CD4-positive, alpha-beta T cell treated with Interleukin-6 at 100 ng/mL for 8 hours (primary cell): ENCODE data around the gene CMBL.

Source experiments
- DNase-seq: peaks from one replicate; pipeline ENCODE4 v3.0.0-alpha.2; 2020; ENCODE audit warnings: mixed read lengths, low spot score

CMBL gene

GRCh38 chr5:10310066-10310779, 2.5 kb upstream of the CMBL start:
- no peak for DNase-seq

- no peak for DNase-seq
These were observed 1.1 kb upstream of the CMBL start for GRCh38 chr5:10308844-10309243.

GRCh38 chr5:10306806-10307205, 896 bp downstream of the CMBL start:
- DNase-seq = no peak

DNA sequence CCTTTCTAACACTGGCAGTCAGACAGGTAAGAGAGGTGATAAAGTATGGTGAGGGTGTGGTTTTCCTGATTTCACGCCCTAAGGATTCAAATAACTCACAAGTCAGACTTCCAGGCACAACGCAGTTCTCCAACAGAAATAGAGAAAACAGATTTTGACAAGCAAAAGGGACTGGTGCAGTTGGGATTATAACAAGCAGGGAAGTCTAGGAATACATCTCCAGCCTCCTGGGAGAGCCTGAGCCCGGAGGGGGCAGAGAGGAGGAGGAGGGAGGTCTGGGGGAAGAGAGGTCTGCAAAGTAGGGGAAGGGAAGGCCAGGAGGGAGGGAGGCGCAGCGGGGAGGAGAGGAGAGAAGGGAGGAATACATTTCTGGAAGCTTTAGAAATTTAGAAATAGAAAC, 1.6 kb downstream of the CMBL start:
- no peak for DNase-seq

DNA sequence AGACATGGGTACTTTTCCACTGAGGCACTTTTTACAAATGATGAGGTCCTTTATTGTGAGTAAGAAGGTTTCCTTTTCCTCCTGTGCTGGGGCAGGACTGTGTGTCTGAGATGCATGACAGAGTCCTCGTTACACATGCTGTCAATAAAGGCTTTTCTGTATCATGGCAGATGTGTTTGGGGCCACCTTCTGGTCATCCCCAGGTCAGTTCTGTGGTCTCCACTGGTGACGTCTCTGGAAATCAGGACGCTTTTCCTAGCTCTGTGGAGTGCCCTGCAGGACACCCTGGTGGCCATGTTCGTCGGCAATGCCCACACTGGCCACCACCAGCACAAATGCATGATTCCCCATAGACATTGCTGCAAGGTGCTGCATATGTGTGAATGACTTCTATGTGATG, 2.8 kb downstream of the CMBL start:
- no peak for DNase-seq

GRCh38 chr5:10303699-10304170, 4.0 kb downstream of the CMBL start:
- DNase-seq = no peak

DNA sequence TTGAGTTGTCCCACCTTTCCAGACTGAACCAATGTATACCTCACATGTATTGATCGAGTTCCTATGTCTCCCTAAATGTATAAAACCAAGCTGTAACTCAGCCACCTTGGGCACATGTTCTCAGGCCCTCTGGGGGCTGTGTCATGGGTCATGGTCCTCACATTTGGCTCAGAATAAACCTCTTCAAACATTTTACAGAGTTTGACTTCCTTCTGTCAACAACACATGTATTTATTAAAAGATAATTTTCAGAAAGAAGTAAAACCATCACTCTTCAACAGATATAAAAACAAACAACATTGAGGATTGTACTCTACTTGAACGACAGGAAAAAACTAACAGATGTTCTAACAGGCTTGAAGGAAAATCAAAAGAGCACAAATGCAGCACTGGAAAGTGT, 4.5 kb downstream of the CMBL start:
- DNase-seq = no peak

DNA sequence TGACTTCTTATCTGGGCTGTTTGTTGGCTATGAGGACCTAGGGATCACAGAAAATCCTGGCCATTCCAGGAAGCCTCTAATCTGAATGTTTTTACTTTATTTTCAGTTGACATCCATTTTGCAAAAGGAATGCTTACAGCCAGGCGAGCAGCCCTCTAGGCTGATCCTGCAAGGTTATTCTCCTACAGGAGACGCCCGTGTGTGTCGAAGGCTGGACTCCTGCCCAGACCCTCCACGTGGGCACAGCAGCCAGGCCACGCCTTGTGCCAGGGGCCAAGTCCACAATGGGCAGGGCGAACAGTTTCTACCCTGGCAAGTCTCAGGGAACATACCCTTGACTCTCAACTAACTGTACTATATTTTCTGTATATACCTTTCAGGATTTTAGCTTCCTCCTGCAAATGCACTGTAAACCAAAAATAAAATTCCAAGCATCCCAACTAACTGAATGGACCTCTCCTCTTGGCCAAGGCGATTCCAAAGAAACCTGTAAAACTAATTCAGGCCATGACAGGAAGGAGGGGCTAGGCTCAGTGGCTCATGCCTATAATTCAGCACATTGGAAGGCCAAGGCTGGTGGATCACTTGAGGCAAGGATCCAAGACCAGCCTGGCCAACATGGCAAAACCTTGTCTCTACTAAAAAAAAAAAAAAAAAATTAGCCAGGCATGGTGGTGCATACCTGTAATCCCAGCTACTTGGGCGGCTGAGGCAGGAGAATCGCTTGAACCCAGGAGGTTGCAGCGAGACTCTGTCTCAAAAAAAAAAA, 5.7 kb downstream of the CMBL start:
- no peak for DNase-seq

- DNase-seq = no peak
These were observed 6.4 kb downstream of the CMBL start for GRCh38 chr5:10301266-10301665.

GRCh38 chr5:10300246-10300645, 7.5 kb downstream of the CMBL start:
- no peak for DNase-seq

- DNase-seq = no peak
These were observed 10.0 kb downstream of the CMBL start for GRCh38 chr5:10297646-10298204.

DNA sequence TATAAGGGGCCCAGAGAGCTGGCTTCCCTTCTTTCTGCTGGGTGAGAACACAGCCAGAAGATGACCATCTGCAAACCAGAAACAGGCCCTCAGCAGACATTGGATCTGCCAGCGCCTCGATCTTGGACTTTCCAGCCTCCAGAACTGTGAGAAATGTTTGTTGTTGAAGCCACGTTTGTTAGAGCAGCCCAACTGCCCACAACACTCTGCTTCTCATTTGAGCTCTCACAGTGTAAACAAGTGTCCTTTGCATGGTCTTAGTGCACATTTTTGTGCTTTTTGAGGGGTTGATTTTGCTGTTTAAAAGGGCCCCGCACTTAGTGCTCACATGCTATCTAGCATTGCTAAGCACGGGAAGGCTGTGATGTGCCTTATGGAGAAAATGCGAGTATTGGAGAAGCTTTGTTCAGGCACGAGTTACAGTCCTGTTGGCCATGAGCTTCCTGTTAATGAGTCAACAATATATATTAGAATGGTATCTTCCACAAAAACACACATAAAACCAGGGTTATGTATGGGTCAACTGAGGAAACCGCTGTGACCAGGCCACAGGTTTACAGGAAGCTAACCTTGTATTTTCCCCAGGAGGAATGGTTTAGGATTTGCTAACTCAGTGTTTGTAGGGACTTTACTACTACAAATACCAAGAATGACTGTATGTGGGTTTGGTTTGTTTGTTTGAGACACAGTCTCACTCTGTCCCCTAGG, 11.9 kb downstream of the CMBL start:
- no peak for DNase-seq

DNA sequence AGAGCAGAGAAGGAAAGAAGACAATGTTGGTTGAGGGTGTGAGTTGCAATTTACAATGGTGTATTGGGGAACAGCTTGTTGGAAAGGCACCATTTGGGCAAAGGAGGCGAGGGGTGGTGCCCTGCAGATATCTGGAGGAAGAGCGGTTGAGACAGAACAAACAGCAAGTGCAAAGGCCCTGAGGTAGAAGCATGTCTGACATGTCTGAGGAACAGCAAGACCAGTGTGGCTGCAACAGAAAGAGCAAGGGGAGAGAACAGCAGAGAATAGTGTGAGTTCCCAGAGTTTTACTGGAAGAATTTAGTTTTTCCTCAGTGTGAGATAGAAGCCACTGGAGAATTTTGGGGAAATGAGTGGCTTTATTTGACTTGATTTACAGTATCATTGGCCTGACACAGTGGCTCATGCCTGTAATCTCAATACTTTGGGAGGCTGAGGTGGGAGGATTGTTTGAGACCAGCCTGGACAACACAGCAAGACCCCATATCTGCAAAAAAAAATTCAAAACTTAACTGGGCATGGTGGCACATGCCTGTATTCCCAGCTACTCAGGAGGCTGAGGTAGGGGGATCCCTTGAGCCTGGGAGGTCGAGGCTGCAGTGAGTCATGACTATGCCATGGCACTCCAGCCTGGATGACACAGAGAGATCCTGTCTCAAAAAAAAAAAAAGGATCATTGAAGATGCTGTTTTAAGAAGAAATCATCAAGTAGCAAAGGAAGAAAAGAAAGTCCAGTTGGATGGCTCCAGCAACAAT, 13.6 kb downstream of the CMBL start:
- DNase-seq = no peak

- DNase-seq = no peak
These were observed 15.9 kb downstream of the CMBL start for GRCh38 chr5:10291692-10292339.

GRCh38 chr5:10290438-10290837, 17.3 kb downstream of the CMBL start:
- DNase-seq = no peak

DNA sequence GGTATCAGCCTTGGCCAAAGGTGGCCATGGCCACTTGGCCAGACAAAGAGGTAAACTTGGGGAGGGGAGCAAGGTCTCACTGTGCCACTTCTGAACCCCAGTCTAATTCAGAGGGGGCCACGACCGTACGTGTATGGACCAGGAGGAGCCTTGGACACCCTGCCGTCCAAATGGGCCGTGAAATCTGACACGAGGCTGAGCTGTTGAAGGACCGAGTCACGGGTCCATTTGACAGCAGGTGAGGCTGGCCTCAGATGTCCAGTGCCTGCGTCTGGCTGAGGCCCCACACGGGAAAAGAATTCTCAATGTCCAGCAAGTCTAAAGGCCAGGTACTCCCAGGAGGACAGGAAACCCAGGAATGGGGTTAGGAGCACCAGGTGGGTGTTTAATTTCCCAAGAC, 17.7 kb downstream of the CMBL start:
- DNase-seq = no peak

DNA sequence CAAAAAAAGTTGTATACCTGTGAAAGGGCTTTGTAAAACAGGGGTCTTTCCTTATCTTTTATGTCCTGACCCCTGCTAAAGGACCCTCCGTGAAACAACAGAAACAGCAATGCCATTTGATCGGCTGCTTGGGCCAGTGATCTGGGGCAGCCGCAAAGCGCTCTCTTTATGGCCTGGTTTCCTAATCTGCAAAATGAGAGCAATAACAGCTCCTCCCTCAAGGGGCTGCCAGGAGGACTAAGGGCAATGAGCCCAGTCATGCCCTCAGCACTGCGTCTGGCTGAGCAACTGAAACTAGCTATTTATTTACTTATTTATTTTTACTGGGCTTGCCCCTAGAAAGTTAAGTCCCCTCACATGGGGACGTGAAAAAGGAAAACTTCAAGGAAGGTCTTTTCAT, 18.3 kb downstream of the CMBL start:
- DNase-seq = no peak

DNA sequence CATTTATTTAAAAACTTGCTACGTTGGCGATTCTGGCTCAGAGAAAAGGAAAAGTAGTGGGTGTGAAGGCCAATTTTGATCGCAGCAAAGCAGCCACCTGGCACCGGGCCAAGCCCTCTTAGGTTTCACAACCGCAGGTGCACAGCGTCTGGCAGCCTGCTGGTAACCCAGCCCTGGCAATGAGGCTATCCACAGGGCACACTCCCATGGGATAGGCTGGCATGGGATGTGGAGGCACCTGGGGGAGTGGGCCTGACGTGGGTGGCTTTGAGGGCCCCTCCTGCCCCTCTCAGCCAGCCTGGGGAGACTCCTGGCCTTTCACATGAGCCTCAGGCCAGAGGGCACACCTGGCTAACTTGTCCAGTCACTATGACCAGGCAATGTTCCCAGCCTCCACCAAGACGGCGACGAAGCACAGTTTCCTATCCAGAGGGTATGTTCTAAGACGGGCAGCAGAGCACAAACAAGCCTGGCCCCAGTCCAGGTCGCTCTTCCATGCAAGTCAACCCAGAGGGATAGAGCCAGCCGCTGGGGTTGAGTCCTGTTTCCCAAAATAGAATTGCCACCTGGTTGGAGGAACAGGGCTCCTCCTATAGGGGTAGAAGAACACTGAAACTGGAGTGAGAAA, 19.0 kb downstream of the CMBL start:
- no peak for DNase-seq

- no peak for DNase-seq
These were observed 20.9 kb downstream of the CMBL start for GRCh38 chr5:10286862-10287227.

GRCh38 chr5:10286162-10286861, 21.4 kb downstream of the CMBL start:
- no peak for DNase-seq
